ENCODE results near the gene UQCRHL. TPM values are rescaled to one million over a fixed set of nuclear protein-coding genes. Genes with fewer than 3 reads are reported as not detected.

The UQCRHL gene
- total RNA-seq, 1 experiment from 2014 or later: 4.9 TPM

DNA sequence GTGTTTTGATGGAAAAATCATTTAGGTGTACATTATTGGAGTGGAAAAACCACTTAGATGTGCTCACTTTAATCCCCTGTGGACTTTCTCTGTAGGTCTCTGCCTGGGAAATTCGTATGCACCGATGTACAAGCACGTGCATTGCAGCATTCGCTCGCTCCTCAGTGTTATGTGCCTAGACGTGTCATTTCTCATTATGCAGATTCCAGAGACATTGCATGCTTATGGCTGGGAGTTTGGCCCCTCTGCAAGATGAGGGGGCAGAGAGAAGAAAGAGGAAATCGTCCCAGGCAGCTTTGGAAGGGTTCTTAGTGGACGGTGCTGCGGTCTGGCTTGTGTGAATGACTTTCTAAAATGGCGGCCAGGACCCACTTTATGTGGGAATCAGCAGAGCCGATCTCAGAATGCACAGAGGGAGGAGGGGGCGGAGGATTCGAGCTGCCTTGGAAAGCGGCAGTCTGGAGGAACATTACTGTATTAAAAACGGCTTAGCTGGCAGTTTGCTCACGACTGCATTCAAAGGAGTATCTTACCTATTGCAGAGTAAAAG lies 42.4 kb upstream of the UQCRHL start:
- Histone ChIP-seq H3K79me2 (ENCODE audit: low read depth) (peaks cover 86% of the 10 kb centered on the region), H3K4me3 (peak overlapping the region; percentile 95), H4K20me1 (ENCODE audit: insufficient read depth) (peaks cover 12% of the 10 kb centered on the region), H3F3A (ENCODE audit: insufficient read depth, low read depth) (peaks cover 23% of the 10 kb centered on the region; the same call in 1 of the 2 replicates), H3K36me3 (ENCODE audit: low read depth) (no peaks in the 10 kb centered on the region), H3K9me3 (ENCODE audit: insufficient read depth, low read depth) (no peaks in the 10 kb centered on the region), H3K4me2 (peak overlapping the region; percentile 95), H3K4me1 (replicated peaks; ENCODE audit: insufficient read depth) (peaks cover 20% of the 10 kb centered on the region), H3K9me2 (ENCODE audit: insufficient read depth) (no peaks in the 10 kb centered on the region), H3K27ac (peak overlapping the region; percentile 90), H3K27me3 (ENCODE audit: insufficient read depth, low read depth) (no peaks in the 10 kb centered on the region), H2AFZ (peak overlapping the region; percentile 73)
- intact Hi-C loops (cut with micrococcal nuclease; ENCODE audit: unreplicated experiment): loop anchor here (1.0 to 5.0 kb wide), 4 partner anchors 37 to 74 kb away; no protein-coding TSS in a partner anchor
- BruUV-seq (replicated peaks): no TSS peak
- POLR2A ChIA-PET (ENCODE audit: unreplicated experiment): interaction anchor here (0.7 kb wide), 1 partner anchor 27 kb away, joined by 3 read pairs; no protein-coding TSS in a partner anchor
- no peak for TF ChIP-seq EZH2 (IDR thresholded peaks at IDR 0.05; ENCODE audit: low read depth)
- TF ChIP-seq, protein P1, sequence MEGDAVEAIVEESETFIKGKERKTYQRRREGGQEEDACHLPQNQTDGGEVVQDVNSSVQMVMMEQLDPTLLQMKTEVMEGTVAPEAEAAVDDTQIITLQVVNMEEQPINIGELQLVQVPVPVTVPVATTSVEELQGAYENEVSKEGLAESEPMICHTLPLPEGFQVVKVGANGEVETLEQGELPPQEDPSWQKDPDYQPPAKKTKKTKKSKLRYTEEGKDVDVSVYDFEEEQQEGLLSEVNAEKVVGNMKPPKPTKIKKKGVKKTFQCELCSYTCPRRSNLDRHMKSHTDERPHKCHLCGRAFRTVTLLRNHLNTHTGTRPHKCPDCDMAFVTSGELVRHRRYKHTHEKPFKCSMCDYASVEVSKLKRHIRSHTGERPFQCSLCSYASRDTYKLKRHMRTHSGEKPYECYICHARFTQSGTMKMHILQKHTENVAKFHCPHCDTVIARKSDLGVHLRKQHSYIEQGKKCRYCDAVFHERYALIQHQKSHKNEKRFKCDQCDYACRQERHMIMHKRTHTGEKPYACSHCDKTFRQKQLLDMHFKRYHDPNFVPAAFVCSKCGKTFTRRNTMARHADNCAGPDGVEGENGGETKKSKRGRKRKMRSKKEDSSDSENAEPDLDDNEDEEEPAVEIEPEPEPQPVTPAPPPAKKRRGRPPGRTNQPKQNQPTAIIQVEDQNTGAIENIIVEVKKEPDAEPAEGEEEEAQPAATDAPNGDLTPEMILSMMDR (conservative IDR thresholded peaks at IDR 0.05): no peak
- DNase-seq: peak; percentile 44 to 45
- CTCF ChIA-PET: no interaction called here

- H3F3A ChIP-seq (ENCODE audit: insufficient read depth, low read depth): peaks cover 23% of the 10 kb centered on the region; the same call in 1 of the 2 replicates
- H4K20me1 ChIP-seq (ENCODE audit: insufficient read depth): peaks cover 12% of the 10 kb centered on the region
- H3K4me2 ChIP-seq: peak overlapping the region; percentile 95
- peaks cover 79% of the 10 kb centered on the region for H3K79me2 ChIP-seq (ENCODE audit: low read depth)
- peak overlapping the region; percentile 95 for H3K4me3 ChIP-seq
- H3K9me3 ChIP-seq (ENCODE audit: insufficient read depth, low read depth): no peaks in the 10 kb centered on the region
- peak; percentile 77 to 78 for DNase-seq
- TF ChIP-seq, protein P1 (conservative IDR thresholded peaks at IDR 0.05): no peak
- TF ChIP-seq EZH2 (IDR thresholded peaks at IDR 0.05; ENCODE audit: low read depth): no peak
- TSS peak; percentile 42 for BruUV-seq (replicated peaks)
- peak overlapping the region; percentile 90 for H3K27ac ChIP-seq
- ChIA-PET POLR2A (ENCODE audit: unreplicated experiment) (interaction anchor here (0.6 to 0.7 kb wide), 3 partner anchors 70 to 77 kb away, joined by 3 to 24 read pairs (median 3); no protein-coding TSS in a partner anchor), CTCF (interaction anchor here (0.6 to 0.7 kb wide), 2 partner anchors 20 to 63 kb away, joined by 3 to 14 read pairs; no protein-coding TSS in a partner anchor)
- intact Hi-C loops (cut with micrococcal nuclease; ENCODE audit: unreplicated experiment): loop anchor here (2.0 to 5.0 kb wide), 3 partner anchors 38 to 68 kb away; no protein-coding TSS in a partner anchor
- H3K4me1 ChIP-seq (replicated peaks; ENCODE audit: insufficient read depth): peaks cover 20% of the 10 kb centered on the region
- no peaks in the 10 kb centered on the region for H3K27me3 ChIP-seq (ENCODE audit: insufficient read depth, low read depth)
- H3K9me2 ChIP-seq (ENCODE audit: insufficient read depth): no peaks in the 10 kb centered on the region
- no peaks in the 10 kb centered on the region for H3K36me3 ChIP-seq (ENCODE audit: low read depth)
- H2AFZ ChIP-seq: peak overlapping the region; percentile 73
Observed at GRCh38 chr1:15848929-15849774, 41.7 kb upstream of the UQCRHL start.

DNA sequence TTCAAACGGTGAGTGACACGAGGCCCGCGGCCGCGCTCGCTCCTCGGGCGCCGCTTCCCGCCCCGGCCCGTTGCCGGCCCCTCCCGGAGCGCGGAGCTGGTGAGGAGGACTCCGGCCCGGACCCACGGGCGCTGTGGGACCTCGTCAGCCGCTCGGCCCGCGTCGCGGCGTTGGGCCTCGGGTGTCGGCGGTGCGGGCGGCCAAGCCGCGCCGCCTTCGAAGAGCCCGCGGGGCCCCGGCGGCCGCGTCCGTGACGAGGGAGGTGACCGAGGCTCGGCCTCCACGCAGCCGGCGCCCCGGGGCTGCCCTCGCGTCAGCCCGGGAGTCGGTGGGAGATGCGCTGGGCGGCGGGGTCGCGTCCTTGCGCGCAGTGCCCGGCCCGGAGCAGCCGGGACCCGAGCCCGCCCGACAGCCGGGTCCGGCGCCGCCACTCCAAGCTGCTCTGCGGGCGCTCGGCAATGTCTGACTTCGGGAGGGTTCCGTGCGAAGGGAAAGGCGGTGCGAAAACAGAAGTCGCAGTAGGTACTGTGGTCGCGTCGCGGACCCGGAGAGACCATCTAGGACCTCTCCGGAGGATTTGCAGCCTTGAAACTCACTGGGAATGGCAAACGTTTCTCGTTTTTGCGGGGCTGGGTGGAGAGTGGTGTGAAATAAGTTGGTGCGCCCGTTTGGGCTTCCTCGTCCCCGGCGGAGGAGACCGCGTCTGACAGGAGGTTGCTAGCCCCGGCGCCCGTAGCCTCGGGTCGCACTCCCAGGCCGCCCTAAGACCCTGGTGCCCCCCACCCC lies 40.9 kb upstream of the UQCRHL start:
- H3K4me2 ChIP-seq: peak overlapping the region; percentile 95
- H3K4me3 ChIP-seq: peak overlapping the region; percentile 95
- intact Hi-C loops (cut with micrococcal nuclease; ENCODE audit: unreplicated experiment): loop anchor here (2.0 to 5.0 kb wide), 3 partner anchors 39 to 69 kb away; no protein-coding TSS in a partner anchor
- no peaks in the 10 kb centered on the region for H3K27me3 ChIP-seq (ENCODE audit: insufficient read depth, low read depth)
- peaks cover 12% of the 10 kb centered on the region for H4K20me1 ChIP-seq (ENCODE audit: insufficient read depth)
- H3K9me2 ChIP-seq (ENCODE audit: insufficient read depth): no peaks in the 10 kb centered on the region
- ChIA-PET POLR2A (ENCODE audit: unreplicated experiment) (interaction anchor here (0.6 to 1.1 kb wide), 3 partner anchors 53 to 77 kb away, joined by 3 to 6 read pairs (median 3); no protein-coding TSS in a partner anchor), CTCF (interaction anchor here (0.6 kb wide), 1 partner anchor 62 kb away, joined by 3 read pairs; no protein-coding TSS in a partner anchor)
- no peaks in the 10 kb centered on the region for H3K36me3 ChIP-seq (ENCODE audit: low read depth)
- peak overlapping the region; percentile 90 for H3K27ac ChIP-seq
- no peak for DNase-seq
- H3K4me1 ChIP-seq (replicated peaks; ENCODE audit: insufficient read depth): peaks cover 20% of the 10 kb centered on the region
- H3F3A ChIP-seq (ENCODE audit: insufficient read depth, low read depth): peaks cover 23% of the 10 kb centered on the region; the same call in 1 of the 2 replicates
- H3K9me3 ChIP-seq (ENCODE audit: insufficient read depth, low read depth): no peaks in the 10 kb centered on the region
- no peak for TF ChIP-seq EZH2 (IDR thresholded peaks at IDR 0.05; ENCODE audit: low read depth)
- TF ChIP-seq, protein P1 (conservative IDR thresholded peaks at IDR 0.05): no peak
- H2AFZ ChIP-seq: no peak overlapping the region
- no TSS peak for BruUV-seq (replicated peaks)
- H3K79me2 ChIP-seq (ENCODE audit: low read depth): peaks cover 71% of the 10 kb centered on the region
